ENCODE data around the gene SLC17A9.

DNA sequence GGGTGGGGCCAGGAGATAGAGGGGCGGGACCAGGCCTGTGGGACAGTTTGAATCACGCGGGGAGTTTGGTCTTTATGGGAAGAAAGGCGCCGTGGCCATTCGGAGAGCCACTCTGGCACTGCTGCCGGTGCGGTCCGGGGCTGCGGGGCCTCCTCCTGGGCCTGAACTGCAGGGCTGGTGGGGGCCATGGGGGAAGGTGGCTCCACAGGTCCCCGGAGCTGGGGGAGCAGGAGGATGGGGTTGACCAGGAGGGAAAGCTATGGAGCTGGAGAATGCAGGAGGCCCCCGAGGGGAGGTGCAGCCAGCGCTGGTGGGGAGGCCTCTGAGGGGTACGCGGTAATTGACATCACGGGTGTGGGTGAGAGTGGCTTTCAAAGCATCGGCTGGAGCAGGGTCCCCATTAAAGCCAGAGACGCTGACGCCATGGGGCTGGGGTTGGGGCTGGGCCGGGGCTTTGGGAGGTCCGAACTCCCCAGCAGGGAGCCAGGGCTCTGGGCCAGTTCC, 56.1 kb downstream of the SLC17A9 start:
- TF ChIP-seq, protein P1, sequence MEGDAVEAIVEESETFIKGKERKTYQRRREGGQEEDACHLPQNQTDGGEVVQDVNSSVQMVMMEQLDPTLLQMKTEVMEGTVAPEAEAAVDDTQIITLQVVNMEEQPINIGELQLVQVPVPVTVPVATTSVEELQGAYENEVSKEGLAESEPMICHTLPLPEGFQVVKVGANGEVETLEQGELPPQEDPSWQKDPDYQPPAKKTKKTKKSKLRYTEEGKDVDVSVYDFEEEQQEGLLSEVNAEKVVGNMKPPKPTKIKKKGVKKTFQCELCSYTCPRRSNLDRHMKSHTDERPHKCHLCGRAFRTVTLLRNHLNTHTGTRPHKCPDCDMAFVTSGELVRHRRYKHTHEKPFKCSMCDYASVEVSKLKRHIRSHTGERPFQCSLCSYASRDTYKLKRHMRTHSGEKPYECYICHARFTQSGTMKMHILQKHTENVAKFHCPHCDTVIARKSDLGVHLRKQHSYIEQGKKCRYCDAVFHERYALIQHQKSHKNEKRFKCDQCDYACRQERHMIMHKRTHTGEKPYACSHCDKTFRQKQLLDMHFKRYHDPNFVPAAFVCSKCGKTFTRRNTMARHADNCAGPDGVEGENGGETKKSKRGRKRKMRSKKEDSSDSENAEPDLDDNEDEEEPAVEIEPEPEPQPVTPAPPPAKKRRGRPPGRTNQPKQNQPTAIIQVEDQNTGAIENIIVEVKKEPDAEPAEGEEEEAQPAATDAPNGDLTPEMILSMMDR (IDR thresholded peaks at IDR 0.05), result no peak
- TF ChIP-seq POLR2A (IDR thresholded peaks at IDR 0.05), result no peak

Data from esophagus squamous epithelium (tissue), 4 donors.